IPS DF 4.7 (cell line): ENCODE data around the gene AGAP3.

ENCODE experiments used
- DNase-seq: peaks from one replicate; pipeline ENCODE4 v3.0.0-alpha.2; 2013; ENCODE audit warnings: low spot score; ENCODE audit errors: extremely low read depth

AGAP3 gene

DNA sequence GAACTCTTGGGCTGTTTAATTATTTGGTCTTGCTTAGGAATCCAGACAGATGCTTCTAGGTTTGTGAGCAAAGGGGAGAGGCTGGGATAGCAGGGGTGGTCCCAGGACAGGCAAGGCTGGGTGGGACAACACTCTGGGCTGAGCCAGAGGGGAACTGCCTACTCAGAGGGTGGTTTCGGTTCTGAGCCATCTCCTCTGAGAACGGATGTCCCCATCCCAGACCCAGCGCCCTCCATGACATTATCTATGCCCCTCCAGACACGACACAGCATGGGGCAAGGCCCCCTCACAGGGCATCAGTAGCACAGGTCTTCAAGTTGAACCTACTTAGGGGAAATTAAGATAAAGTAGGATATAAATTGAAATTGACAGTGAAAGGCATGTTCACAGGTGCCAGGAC, 93.7 kb downstream of the AGAP3 start:
- no peak for DNase-seq

DNA sequence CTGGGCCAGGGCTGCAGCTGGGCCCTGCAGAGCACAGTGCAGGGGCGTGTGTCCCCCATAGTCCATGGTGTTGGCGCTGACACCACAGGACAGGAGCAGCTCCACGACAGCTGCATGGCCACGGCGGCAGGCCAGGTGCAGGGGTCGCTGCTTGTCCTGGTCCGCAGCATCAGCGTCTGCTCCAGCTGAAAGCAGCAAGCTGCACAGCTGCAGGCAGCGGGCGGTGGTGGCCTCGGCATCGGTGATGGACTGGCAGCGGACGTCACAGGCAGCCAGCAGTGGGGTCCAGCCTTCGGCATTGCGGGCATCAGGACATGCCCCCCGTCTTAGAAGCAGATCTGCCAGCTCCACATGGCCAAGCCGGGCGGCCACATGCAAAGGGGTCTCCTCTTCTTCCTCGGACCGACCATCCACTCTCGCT, 94.7 kb downstream of the AGAP3 start:
- no peak for DNase-seq

DNA sequence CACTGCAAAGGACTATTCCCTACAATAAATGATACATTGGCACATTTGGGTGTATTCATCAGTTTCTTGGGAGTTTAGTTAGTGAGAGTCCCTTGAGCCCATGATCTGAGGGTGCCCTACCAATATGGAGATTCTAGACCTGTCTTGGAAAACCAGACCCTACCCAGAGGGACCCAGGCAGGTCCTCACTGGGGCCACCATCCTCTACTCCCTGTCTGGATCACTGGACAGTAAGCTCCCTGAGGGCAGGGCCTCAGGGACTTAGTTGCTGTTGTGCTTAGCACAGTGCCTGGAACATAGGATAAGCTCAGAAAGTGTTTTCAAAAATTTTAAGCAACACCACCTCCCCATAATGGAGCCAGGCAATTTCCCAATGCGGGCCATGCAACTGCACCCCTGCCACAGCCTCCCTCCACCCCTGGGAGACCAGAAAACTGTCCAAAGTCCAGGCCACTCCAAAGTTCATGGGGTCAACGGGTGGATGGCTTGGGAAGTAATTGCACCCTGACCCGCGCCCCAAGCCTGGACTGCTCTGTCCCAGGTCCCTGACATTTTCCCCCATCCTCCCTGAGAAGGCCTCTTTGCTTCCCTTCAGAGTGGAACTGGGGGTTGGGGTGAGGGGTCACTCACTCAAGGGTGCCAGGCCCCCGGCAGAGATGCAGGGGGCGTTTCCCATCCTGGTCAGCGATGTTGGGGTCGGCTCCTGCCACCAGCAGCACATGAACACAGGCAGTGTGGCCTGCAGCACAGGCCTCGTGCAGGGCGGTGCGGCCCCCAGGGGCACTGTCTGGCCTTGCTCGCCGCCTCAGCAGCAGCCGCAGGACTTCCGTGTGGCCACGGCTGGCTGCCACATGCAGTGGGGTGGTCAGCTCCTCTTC, 99.7 kb downstream of the AGAP3 start:
- DNase-seq, result no peak

DNA sequence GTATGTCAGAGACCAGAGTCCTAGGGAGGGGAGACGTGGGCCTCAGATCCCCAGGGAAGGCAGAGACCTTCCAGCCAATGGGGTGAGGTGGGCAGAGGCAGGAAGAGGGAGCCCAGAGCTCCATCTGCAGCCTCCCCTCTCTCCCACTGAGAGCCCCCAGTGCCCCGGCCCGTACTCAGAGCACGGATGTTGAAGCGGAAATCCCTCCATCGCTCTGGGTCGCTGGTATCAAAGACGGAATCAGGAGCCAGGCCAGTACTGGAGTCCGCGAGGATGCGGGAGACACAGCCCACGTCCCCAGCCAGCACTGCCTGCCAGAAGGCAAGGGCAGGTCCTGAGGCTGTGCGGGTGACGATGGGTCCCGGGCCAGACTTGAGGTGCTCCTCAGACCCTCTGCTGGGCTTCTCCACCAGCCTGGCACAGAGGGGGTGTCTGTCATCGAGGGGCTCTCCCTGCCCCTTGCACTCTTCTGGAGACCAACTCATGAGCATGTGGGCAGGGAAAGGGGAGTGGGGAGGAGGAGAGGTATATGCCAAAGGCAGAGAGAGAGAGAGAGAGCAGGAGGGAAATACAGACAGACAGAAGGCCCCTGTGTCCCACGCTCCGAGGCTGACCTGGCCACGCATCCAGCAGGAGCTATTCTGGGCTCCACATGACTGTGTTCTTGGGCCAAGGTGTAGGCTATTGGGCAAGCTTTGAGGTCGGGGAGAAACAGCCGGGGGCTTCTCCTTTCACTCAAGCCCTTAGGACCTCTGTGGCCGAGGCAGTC, 100.5 kb downstream of the AGAP3 start, which contains the start of gene ASB10:
ASB10 (minus strand) TSS at position 611 of the 769 bp plus-strand sequence; CDS start at position 491, 120 bp downstream.
- DNase-seq, result no peak

DNA sequence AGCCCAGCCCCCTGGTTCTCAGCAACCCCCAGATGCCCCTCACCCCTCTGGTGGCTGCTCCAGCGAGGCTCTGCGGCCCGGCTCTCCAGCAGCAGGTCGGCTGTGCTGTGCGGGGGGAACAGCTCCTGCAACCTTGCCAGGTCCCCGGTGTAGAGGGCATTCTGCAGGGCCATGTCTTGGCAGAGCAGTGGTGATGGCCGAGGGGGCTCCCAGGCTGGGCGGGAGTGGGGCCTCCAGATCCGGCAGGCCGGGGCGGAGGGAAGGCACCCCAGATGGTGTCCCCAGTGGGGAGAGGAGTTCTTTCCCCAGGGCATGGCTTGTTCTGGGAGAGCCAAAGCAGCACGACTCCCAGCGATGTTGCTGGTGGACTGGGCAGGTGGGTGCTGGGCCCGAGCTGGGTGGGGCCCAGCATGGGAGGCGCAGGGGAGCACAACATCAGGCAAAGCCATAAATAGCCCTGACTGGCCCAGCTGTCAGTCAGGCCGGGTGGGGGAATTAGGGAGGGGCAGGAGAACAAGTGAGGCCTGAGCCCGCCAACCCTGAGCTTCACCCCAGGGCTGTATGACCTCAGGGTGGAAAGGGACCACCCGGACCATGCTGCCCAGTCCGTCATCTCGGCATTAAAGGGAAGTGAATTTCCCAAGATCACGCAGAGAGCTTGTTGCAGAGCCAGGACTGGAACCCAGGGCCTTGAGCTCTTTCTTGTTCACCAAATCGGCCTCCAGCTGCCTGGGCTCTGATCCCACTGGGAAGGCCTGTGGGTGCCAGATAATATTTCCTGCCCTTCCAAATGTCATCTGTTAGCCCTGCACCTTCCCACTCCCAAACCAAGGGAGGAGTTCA, 101.4 kb downstream of the AGAP3 start:
- no peak for DNase-seq

DNA sequence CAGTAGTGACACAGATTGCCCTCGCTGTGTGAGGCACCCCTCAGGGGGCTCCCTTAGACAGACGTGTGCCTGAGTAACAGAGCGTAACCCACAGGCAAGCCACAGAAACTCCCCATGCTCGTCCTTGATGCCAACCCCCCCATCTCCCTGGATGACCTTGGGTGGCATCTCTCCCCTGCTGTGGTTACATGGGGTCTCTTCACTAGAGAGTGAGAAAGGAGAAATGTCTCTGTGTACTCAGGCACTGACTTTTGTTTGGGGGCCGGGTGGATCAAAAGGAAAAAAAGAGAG, 101.9 kb downstream of the AGAP3 start:
- DNase-seq, result no peak

DNA sequence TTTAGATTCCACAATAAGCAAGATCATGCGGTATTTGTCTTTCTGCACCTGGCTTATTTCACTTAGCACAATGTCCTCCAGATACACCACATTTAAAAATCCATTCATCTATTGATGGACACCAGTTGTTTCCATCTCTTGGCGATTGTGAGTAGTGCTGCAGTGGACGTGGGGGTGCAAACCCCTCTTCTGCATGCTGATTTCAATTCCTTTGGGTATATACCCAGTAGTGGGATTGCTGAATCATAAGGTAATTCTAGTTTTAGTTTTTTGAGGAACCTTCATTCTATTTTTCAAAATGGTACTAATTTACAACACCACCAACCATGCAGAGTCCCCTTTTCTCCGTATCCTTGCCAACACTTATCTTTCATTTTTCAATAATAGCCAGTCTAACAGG, 102.8 kb downstream of the AGAP3 start:
- no peak for DNase-seq

DNA sequence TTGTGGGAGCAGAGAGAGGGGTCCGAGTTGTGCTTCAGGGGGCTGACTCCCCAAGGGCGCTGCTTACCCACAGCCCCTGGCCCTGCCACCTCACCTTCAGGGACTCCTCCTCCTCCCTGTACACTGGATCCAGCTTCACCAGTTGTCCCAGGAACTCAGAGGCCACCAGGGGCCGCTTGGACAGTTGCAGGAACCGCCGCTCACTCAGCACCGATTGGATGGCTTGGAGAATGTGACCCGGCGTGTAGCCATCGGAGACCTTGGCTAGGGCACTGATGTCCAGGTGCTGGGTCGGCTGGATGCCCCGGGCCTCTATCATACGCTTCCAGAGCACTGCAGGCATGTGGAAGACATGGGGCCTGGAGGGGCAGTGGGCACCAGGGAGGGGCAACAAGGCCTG, 105.3 kb downstream of the AGAP3 start:
- DNase-seq, result no peak

DNA sequence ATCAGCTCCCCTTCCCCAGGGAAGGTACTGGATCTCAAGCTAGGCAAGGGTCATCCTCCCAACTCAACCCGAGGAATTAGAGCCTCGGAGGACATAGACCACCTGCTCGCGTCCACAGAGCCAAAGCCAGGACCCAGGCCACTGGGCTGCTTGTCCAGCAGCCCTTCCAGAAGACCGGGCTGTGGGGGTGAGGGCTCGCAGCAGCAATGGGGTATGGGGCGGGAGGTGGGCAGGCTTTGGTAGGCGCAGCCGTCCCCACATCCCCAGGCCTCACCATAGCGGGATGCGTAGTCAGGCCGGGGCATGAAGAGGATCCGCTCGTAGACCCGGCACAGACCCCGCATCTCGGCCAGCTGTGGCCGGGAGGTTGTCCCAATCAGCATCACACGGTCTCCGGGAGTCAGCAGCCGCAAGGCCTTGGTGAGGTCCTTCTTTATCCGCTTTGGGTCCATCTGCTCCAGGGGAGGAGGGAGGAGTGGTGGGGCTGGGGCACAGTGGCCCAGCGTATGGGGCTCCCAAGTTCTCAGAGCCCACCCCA, 105.8 kb downstream of the AGAP3 start:
- DNase-seq, result no peak

DNA sequence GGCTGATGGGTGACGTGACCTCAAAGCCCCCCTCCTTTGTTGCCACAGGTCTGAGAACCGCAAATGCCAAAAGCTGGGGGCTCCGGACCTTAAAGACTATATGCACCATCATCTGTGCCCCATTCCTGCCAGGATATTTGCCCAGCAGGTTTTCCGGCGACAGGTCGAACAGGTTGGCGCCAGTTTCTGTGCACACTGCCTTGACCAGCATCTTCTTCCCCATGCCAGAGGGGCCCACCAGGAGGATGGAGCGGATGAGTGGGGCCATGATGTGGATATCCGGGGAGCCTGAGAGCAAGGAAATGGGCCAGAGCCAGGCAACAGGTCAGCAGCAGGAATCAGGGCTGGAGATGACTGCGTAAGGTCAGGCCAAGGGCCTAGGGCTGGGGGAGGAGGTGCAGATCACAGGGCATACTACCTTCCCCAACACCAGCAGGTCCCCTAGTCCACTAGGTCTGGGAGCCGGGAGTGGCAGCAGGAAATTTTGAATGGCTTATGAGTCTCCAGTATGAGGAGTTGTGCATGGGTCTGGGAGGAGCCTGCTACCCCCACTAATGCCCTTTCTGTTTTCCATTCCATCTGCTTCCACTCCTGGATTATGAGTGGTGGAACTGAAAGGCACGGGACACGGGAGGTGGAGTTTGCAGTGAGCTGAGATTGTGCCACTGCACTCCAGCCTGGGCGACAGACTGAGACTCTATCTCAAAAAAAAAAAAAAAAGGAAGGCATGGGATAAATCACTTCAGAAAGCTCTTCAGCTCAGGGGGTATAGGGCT, 107.1 kb downstream of the AGAP3 start:
- no peak for DNase-seq
